GM12878 (cell line): ENCODE results near the gene COPG2. TPM values are rescaled to one million over a fixed set of nuclear protein-coding genes. Genes with fewer than 3 reads are reported as not detected.

Source experiments
- ATAC-seq: fragments of 200-7000 bp; cut with Tn5 transposase; 3 replicates; pipeline ENCODE4 v1.9.1; 2020; ENCODE audit warnings: mild to moderate bottlenecking, moderate library complexity
- BruUV-seq: library from RNA; stranded (reverse); fragments of 400-500 nt; replicated peaks from 2 replicates; lab custom pipeline; 2021; lab: Mats Ljungman, UMichigan
- CTCF ChIA-PET: fragments of 300-600 bp; sonication (Branson Sonifier 250); formaldehyde crosslinking; extraction: SDS; loops from one replicate; lab custom pipeline; 2021; ENCODE audit warnings: inconsistent platforms; lab: Yijun Ruan, JAX
- POLR2A ChIA-PET: fragments of 350-600 bp; formaldehyde crosslinking; extraction: SDS; loops from one replicate; lab custom pipeline; 2021; ENCODE audit warnings: inconsistent platforms; lab: Charles Lee
- RAD21 ChIA-PET: fragments of 300-600 bp; sonication (Branson Sonifier 250); formaldehyde crosslinking; loops from one replicate; lab custom pipeline; 2023; ENCODE audit warnings: antibody characterized with exemption; ENCODE audit not compliant: unreplicated experiment; lab: Charles Lee
- SMC1A ChIA-PET: fragments of 300-600 bp; sonication (Branson Sonifier 250); formaldehyde crosslinking; loops from one replicate; lab custom pipeline; 2023; ENCODE audit not compliant: unreplicated experiment, uncharacterized antibody; lab: Charles Lee
- DNase-seq: peaks from one replicate; pipeline ENCODE4 v3.0.0-alpha.2; 2011; ENCODE audit warnings: low read depth, low spot score
- FAIRE-seq: peaks from 3 replicates; lab custom pipeline; 2011; peaks lifted over from hg19 to GRCh38; lab: Jason Lieb, UNC
- H2AFZ ChIP-seq: 2 replicates; pipeline ENCODE4 v1.6.0; 2011; ENCODE audit warnings: low read depth, low read length, control low read depth; ENCODE audit not compliant: control insufficient read depth
- H3K27ac ChIP-seq: 2 replicates; pipeline ENCODE4 v1.5.1; 2011; ENCODE audit warnings: control low read depth; ENCODE audit not compliant: control insufficient read depth, insufficient read depth
- H3K27me3 ChIP-seq, 2 experiments: replicated peaks in 1 of 2; 2 replicates each; pipeline versions ENCODE4 v1.6.0 to v1.6.1; 2011; ENCODE audit warnings: low read length in 1 of 2; ENCODE audit not compliant: control insufficient read depth in 2 of 2, insufficient read depth in 2 of 2
- H3K36me3 ChIP-seq, 2 experiments: 2 replicates each; pipeline ENCODE4 v1.5.1; 2011; ENCODE audit warnings: low read length in 1 of 2; ENCODE audit not compliant: control insufficient read depth in 2 of 2, insufficient read depth in 2 of 2
- H3K4me1 ChIP-seq: 2 replicates; pipeline ENCODE4 v1.6.1; 2011; ENCODE audit warnings: mild to moderate bottlenecking, low read length, moderate library complexity, mixed read lengths; ENCODE audit not compliant: control insufficient read depth, insufficient read depth
- H3K4me2 ChIP-seq: 2 replicates; pipeline ENCODE4 v1.6.0; 2011; ENCODE audit warnings: control low read depth; ENCODE audit not compliant: control insufficient read depth, insufficient read depth
- H3K4me3 ChIP-seq: fragments of 200-600 bp; sonication (generic); 2 replicates; pipeline ENCODE4 v1.5.1; 2016
- H3K79me2 ChIP-seq: 2 replicates; pipeline ENCODE4 v1.6.0; 2011; ENCODE audit warnings: low read length; ENCODE audit not compliant: control insufficient read depth, insufficient read depth
- H3K9ac ChIP-seq: 2 replicates; pipeline ENCODE4 v1.8.0; 2011; ENCODE audit warnings: low read length, control low read depth, mixed read lengths; ENCODE audit not compliant: control insufficient read depth, insufficient read depth
- H3K9me3 ChIP-seq: replicated peaks from 3 replicates; pipeline ENCODE4 v1.5.1; 2011; ENCODE audit warnings: mild to moderate bottlenecking, low read length; ENCODE audit not compliant: control insufficient read depth, insufficient read depth
- H4K20me1 ChIP-seq: 2 replicates; pipeline ENCODE4 v1.6.0; 2011; ENCODE audit not compliant: control insufficient read depth, insufficient read depth
- IRF5 ChIP-seq: fragments of 450-650 bp; IDR thresholded peaks from 2 replicates; pipeline ENCODE4 v1.6.1; 2017; ENCODE audit warnings: borderline replicate concordance
- MTA2 ChIP-seq: fragments of 450-650 bp; IDR thresholded peaks from 2 replicates; pipeline ENCODE4 v1.6.1; 2016; ENCODE audit warnings: low read depth, mild to moderate bottlenecking, moderate library complexity
- NFYB ChIP-seq: IDR thresholded peaks from 2 replicates; pipeline ENCODE4 v1.6.1; 2011; ENCODE audit warnings: low read depth, mild to moderate bottlenecking, low read length, improper control_type of control experiment, moderate library complexity; ENCODE audit not compliant: insufficient read depth
- POLR2AphosphoS5 ChIP-seq: IDR thresholded peaks from 2 replicates; pipeline ENCODE4 v1.6.1; 2011; ENCODE audit warnings: mild to moderate bottlenecking, low read length, inconsistent platforms
- SREBF2 ChIP-seq: IDR thresholded peaks from 2 replicates; pipeline ENCODE4 v1.6.1; 2012; ENCODE audit warnings: mild to moderate bottlenecking, low read length
- YY1 ChIP-seq: IDR thresholded peaks from 2 replicates; pipeline ENCODE4 v1.6.1; 2011; ENCODE audit warnings: low read depth, mild to moderate bottlenecking, low read length
- WGBS: methylation state at CpG from one replicate; pipeline ENCODE4 v1.1.6; 2016; ENCODE audit warnings: low lambda C conversion rate; ENCODE audit not compliant: insufficient replicate concordance, insufficient coverage; ENCODE audit errors: missing lambda C conversion rate; 5-methylcytosine and 5-hydroxymethylcytosine counted together
- in situ Hi-C: fragments of 300-500 bp; cut with MboI; formaldehyde crosslinking; loops from 9 replicates; pipeline ENCODE4 v1.14.3; 2018; ENCODE audit warnings: mixed read lengths
- intact Hi-C: fragments of 100-400 bp; cut with micrococcal nuclease; formaldehyde crosslinking; loops from one replicate; pipeline ENCODE4 v1.14.2; 2022; ENCODE audit not compliant: unreplicated experiment
- polyA plus RNA-seq, 11 experiments: library from polyadenylated mRNA; depleted of rRNA in 4 of 11; unstranded in 6 of 11; stranded (reverse) in 5 of 11; fragments of >200 nt; fragmentation: Nextera tagmentation in 4 of 11; fragmentation: Illumina TruSeq in 1 of 11; extraction: Ambion mirVana in 4 of 11; extraction: Trizol in 1 of 11; gene quantifications; 1 replicate in 1 of 11; 2 replicates in 10 of 11; pipeline versions ENCODE4 v1.2.1 to v1.2.3, GENCODE V29; 2011 to 2016; ENCODE audit warnings: inconsistent platforms in 2 of 11, missing spikeins in 2 of 11, low read depth in 1 of 11
- total RNA-seq, 4 experiments: library from RNA; depleted of rRNA in 3 of 4; stranded (reverse); fragments of >200 nt in 3 of 4; fragmentation: Illumina TruSeq in 1 of 4; extraction: Trizol in 1 of 4; gene quantifications; 2 replicates each; pipeline versions ENCODE4 v1.2.1 to v1.2.3, GENCODE V29; 2013 to 2021
- TF ChIP-seq, protein P1 (sequence below): IDR thresholded peaks from 2 replicates; pipeline ENCODE4 v1.6.1; 2011; ENCODE audit warnings: borderline replicate concordance, low read depth, mild to moderate bottlenecking, moderate library complexity, mixed read lengths, low read length; ENCODE audit not compliant: insufficient read depth; ENCODE audit errors: extremely low read length
- TF ChIP-seq, protein P2 (sequence below): fragments of 450-650 bp; formaldehyde crosslinking; IDR thresholded peaks from 2 replicates; pipeline ENCODE4 v1.4.0; 2022; ENCODE audit warnings: mild to moderate bottlenecking, moderate library complexity
- TF ChIP-seq, protein P3 (sequence below): IDR thresholded peaks from 2 replicates; pipeline ENCODE4 v1.6.1; 2011; ENCODE audit warnings: mild to moderate bottlenecking, low read depth, low read length, moderate library complexity; ENCODE audit not compliant: insufficient replicate concordance

The COPG2 gene
- total and polyA plus RNA-seq, 10 of the 15 experiments (the other 5 are each of a cell fraction or from before 2014, with no cell fraction given), result 3.4 to 37.8 (median 16.7) TPM

- 88% methylated on average over 1 of the region's 1 CpG for WGBS
- no peaks in the 10 kb centered on the region for H3K79me2 ChIP-seq
- ATAC-seq (no peak), FAIRE-seq (no peak), DNase-seq (no peak)
- no peaks in the 10 kb centered on the region for H4K20me1 ChIP-seq
- no peak overlapping the region for H3K4me3 ChIP-seq
- H3K4me2 ChIP-seq, result no peak overlapping the region
- intact Hi-C loops (no loop called here), in situ Hi-C loops (no loop called here)
- TF ChIP-seq NFYB, result no peak
- ChIA-PET SMC1A (interaction anchor here (1.5 kb wide), 1 partner anchor 13 kb away, joined by 5 read pairs; no protein-coding TSS in a partner anchor), POLR2A (interaction anchor here (0.6 kb wide), 1 partner anchor 636 kb away, joined by 3 read pairs; no protein-coding TSS in a partner anchor), CTCF (no interaction called here), RAD21 (no interaction called here)
- H3K9ac ChIP-seq, result no peak overlapping the region
- no peaks in the 10 kb centered on the region for H3K27me3 ChIP-seq
- peaks cover under 1% of the 10 kb centered on the region; the same call in 1 of the 2 replicates for H3K4me1 ChIP-seq
- H3K36me3 ChIP-seq, result peaks cover 0 to 5% of the 10 kb centered on the region in 2 experiments; a peak in 1 of 4 replicates
- BruUV-seq, result TSS peak; percentile 40
- H3K9me3 ChIP-seq, result peaks cover 4% of the 10 kb centered on the region
- no peak overlapping the region for H2AFZ ChIP-seq
- H3K27ac ChIP-seq, result no peak overlapping the region
Observed at GRCh38 chr7:130654850-130655249, 13.7 kb downstream of the COPG2 start.

DNA sequence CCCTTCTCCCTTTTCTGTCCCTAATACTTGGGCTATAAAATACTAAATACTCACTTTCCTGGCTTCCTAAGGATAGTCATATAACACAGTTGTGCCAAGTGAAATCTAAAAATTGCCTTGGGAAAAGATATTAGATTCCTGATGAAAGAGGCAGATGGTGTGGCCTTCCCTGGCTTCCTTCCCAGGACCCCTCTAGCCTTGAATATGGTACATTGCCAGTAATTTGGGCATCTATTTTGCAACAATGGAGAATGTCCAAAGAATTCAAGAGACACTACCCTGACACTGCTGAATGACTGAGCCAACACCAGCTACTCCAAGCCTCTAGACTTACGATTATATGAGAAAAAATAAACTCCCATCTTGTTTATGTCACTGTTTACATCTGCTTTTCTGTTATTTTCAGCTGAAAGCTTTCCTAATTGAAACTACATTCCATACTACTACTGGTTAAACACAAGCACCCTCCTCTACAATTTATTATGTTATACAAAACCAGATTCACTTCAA lies 17.9 kb downstream of the COPG2 start:
- Histone ChIP-seq H3K4me3 (no peak overlapping the region), H3K27ac (no peak overlapping the region), H3K4me1 (peaks cover 16% of the 10 kb centered on the region; the same call in 1 of the 2 replicates), H3K9me3 (peaks cover 10% of the 10 kb centered on the region), H3K9ac (no peak overlapping the region), H3K4me2 (no peak overlapping the region), H3K79me2 (no peaks in the 10 kb centered on the region), H2AFZ (no peak overlapping the region), H3K27me3 (no peaks in the 10 kb centered on the region), H4K20me1 (no peaks in the 10 kb centered on the region), H3K36me3 (peaks cover 0 to 5% of the 10 kb centered on the region in 2 experiments; a peak in 1 of 4 replicates)
- ChIA-PET CTCF (no interaction called here), POLR2A (no interaction called here), SMC1A (no interaction called here), RAD21 (interaction anchor here (0.6 kb wide), 1 partner anchor 11 kb away, joined by 5 read pairs; no protein-coding TSS in a partner anchor)
- DNase-seq, result no peak
- no TSS peak for BruUV-seq
- 100% methylated on average over 1 of the region's 1 CpG for WGBS
- ATAC-seq, result no peak
- in situ Hi-C loops, result no loop called here
- intact Hi-C loops, result no loop called here
- FAIRE-seq, result no peak
- TF ChIP-seq YY1, result no peak
- TF ChIP-seq POLR2AphosphoS5, result no peak
- TF ChIP-seq IRF5, result no peak
- TF ChIP-seq, protein P1, sequence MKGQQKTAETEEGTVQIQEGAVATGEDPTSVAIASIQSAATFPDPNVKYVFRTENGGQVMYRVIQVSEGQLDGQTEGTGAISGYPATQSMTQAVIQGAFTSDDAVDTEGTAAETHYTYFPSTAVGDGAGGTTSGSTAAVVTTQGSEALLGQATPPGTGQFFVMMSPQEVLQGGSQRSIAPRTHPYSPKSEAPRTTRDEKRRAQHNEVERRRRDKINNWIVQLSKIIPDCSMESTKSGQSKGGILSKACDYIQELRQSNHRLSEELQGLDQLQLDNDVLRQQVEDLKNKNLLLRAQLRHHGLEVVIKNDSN, result no peak
- TF ChIP-seq, protein P2, sequence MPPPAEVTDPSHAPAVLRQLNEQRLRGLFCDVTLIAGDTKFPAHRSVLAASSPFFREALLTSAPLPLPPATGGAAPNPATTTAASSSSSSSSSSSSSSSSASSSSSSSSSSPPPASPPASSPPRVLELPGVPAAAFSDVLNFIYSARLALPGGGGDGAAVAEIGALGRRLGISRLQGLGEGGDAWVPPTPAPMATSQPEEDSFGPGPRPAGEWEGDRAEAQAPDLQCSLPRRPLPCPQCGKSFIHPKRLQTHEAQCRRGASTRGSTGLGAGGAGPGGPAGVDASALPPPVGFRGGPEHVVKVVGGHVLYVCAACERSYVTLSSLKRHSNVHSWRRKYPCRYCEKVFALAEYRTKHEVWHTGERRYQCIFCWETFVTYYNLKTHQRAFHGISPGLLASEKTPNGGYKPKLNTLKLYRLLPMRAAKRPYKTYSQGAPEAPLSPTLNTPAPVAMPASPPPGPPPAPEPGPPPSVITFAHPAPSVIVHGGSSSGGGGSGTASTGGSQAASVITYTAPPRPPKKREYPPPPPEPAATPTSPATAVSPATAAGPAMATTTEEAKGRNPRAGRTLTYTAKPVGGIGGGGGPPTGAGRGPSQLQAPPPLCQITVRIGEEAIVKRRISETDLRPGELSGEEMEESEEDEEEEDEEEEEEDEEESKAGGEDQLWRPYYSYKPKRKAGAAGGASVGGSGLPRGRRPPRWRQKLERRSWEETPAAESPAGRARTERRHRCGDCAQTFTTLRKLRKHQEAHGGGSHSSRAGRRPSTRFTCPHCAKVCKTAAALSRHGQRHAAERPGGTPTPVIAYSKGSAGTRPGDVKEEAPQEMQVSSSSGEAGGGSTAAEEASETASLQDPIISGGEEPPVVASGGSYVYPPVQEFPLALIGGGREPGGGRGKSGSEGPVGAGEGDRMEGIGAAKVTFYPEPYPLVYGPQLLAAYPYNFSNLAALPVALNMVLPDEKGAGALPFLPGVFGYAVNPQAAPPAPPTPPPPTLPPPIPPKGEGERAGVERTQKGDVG (CRISPR knock-in tag), result no peak
- TF ChIP-seq MTA2, result no peak
- TF ChIP-seq, protein P3, sequence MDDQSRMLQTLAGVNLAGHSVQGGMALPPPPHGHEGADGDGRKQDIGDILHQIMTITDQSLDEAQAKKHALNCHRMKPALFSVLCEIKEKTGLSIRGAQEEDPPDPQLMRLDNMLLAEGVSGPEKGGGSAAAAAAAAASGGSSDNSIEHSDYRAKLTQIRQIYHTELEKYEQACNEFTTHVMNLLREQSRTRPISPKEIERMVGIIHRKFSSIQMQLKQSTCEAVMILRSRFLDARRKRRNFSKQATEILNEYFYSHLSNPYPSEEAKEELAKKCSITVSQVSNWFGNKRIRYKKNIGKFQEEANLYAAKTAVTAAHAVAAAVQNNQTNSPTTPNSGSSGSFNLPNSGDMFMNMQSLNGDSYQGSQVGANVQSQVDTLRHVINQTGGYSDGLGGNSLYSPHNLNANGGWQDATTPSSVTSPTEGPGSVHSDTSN, result no peak
- TF ChIP-seq SREBF2, result no peak
